Measurements from ENCODE around the gene AGBL4. TPM values are rescaled to one million over a fixed set of nuclear protein-coding genes. Genes with fewer than 3 reads are reported as not detected.

AGBL4 gene
- total and polyA plus RNA-seq, 9 of the 15 experiments (the other 6 are each of a cell fraction or from before 2014, with no cell fraction given) = 0.11 TPM; not detected in 7

GRCh38 chr1:48678710-48679505, 1344.8 kb downstream of the AGBL4 start:
- H2AFZ ChIP-seq (ENCODE audit: low read depth, low read length) = no peak overlapping the region
- TF ChIP-seq ZFP1 (CRISPR knock-in tag; IDR thresholded peaks at IDR 0.05) (no peak), ARID4B (CRISPR knock-in tag; IDR thresholded peaks at IDR 0.05) (no peak), BCL6 (CRISPR knock-in tag; IDR thresholded peaks at IDR 0.05) (no peak), FOSL1 (tag; conservative IDR thresholded peaks at IDR 0.05) (no peak), TBL1XR1 (IDR thresholded peaks at IDR 0.05; ENCODE audit: low read length in 2 of 2) (no peak), TAF9B (IDR thresholded peaks at IDR 0.05; ENCODE audit: partially characterized antibody) (no peak), MEF2D (tag; conservative IDR thresholded peaks at IDR 0.05; ENCODE audit: low read depth) (no peak)
- no peaks in the 10 kb centered on the region for H3K9me1 ChIP-seq (ENCODE audit: control insufficient read depth, insufficient read depth, low read length)
- intact Hi-C loops (cut with micrococcal nuclease) = no loop called here
- ATAC-seq (no peak), FAIRE-seq (no peak), DNase-seq (ENCODE audit: extremely low read depth in 1 of 4, low spot score in 3 of 4) (no peak)
- BruUV-seq (replicated peaks) = no TSS peak
- H3K36me3 ChIP-seq (ENCODE audit: control insufficient read depth, insufficient read depth, low read length) = no peaks in the 10 kb centered on the region
- H3K4me1 ChIP-seq (replicated peaks in 1 of 2; ENCODE audit: control insufficient read depth in 2 of 2, insufficient read depth in 2 of 2, low read length in 2 of 2) = no peaks in the 10 kb centered on the region
- H3K79me2 ChIP-seq (ENCODE audit: control insufficient read depth, insufficient read depth, low read length) = no peaks in the 10 kb centered on the region
- POLR2A ChIA-PET = no interaction called here
- no peaks in the 10 kb centered on the region for H3K27me3 ChIP-seq (ENCODE audit: control insufficient read depth in 2 of 2, insufficient read depth in 2 of 2, low read length in 2 of 2)
- H3K27ac ChIP-seq (ENCODE audit: extremely low read depth, low read depth, low read length) = no peak overlapping the region
- no peak overlapping the region for H3K9ac ChIP-seq (ENCODE audit: insufficient read depth in 1 of 2, low read depth in 2 of 2, low read length in 2 of 2)
- H3K9me3 ChIP-seq (replicated peaks; ENCODE audit: control insufficient read depth, insufficient read depth, low read depth, low read length) = no peaks in the 10 kb centered on the region
- WGBS (ENCODE audit: insufficient coverage, low coverage, missing lambda C conversion rate) = 0% methylated on average over 3 of the region's 3 CpGs
- CTCF ChIA-PET (ENCODE audit: low intra/inter-chr PET ratio) = interaction anchor here (1.0 kb wide), 1 partner anchor 1655 kb away, joined by 3 read pairs; no protein-coding TSS in a partner anchor
- no peaks in the 10 kb centered on the region for H4K20me1 ChIP-seq (replicated peaks; ENCODE audit: control insufficient read depth, insufficient read depth, low read length)
- H3K4me3 ChIP-seq = no peak overlapping the region
- H3K4me2 ChIP-seq (ENCODE audit: insufficient read depth, low read length) = no peak overlapping the region
- in situ Hi-C loops (cut with MboI) = loop anchor here (10.0 kb wide), 1 partner anchor 1666 kb away; no protein-coding TSS in a partner anchor
